Measurements from ENCODE around the gene RHBDD3.

The RHBDD3 gene

GRCh38 chr22:29224121-29224858 is 43.5 kb downstream of the RHBDD3 start:
- Histone ChIP-seq H3K27ac (ENCODE audit: extremely low read depth, low read depth, low read length) (no peak overlapping the region), H3K4me1 (ENCODE audit: control insufficient read depth, insufficient read depth, low read length) (no peaks in the 10 kb centered on the region), H3K36me3 (ENCODE audit: control insufficient read depth in 2 of 2, insufficient read depth in 1 of 2, low read length in 2 of 2) (no peaks in the 10 kb centered on the region), H3K4me3 (ENCODE audit: low read depth, low read length) (no peak overlapping the region), H3K9me3 (ENCODE audit: control insufficient read depth, insufficient read depth, low read depth, low read length) (no peaks in the 10 kb centered on the region)
- ChIA-PET POLR2A (no interaction called here), CTCF (interaction anchor here (1.8 kb wide), 1 partner anchor 21 kb away, joined by 4 read pairs; no protein-coding TSS in a partner anchor)
- no peak for TF ChIP-seq ZFHX2 (tag by site-specific recombination; conservative IDR thresholded peaks at IDR 0.05)
- TF ChIP-seq GLIS2 (tag by site-specific recombination; IDR thresholded peaks at IDR 0.05), result peak; percentile 17; the same call in 1 of the 2 replicates

GRCh38 chr22:29219881-29220670 is 47.7 kb downstream of the RHBDD3 start:
- no peaks in the 10 kb centered on the region for H3K4me1 ChIP-seq (ENCODE audit: control insufficient read depth, insufficient read depth, low read length)
- H3K4me3 ChIP-seq (ENCODE audit: low read depth, low read length), result no peak overlapping the region
- H3K36me3 ChIP-seq (ENCODE audit: control insufficient read depth in 2 of 2, insufficient read depth in 1 of 2, low read length in 2 of 2), result no peaks in the 10 kb centered on the region
- no peak overlapping the region for H3K27ac ChIP-seq (ENCODE audit: extremely low read depth, low read depth, low read length)
- TF ChIP-seq EGR2 (tag by site-specific recombination; IDR thresholded peaks at IDR 0.05; ENCODE audit: low read depth) (peak; percentile 84; the same call in 1 of the 2 replicates), ZNF19 (tag by site-specific recombination; IDR thresholded peaks at IDR 0.05; ENCODE audit: low read depth) (no peak), ZNF747 (tag by site-specific recombination; IDR thresholded peaks at IDR 0.05) (no peak), ZEB2 (tag by site-specific recombination; IDR thresholded peaks at IDR 0.05) (no peak), ZFHX2 (tag by site-specific recombination; conservative IDR thresholded peaks at IDR 0.05) (peak; percentile 81), PRDM4 (tag by site-specific recombination; IDR thresholded peaks at IDR 0.05) (no peak), ZNF561 (tag by site-specific recombination; IDR thresholded peaks at IDR 0.05; ENCODE audit: borderline replicate concordance) (no peak), ZNF473 (tag by site-specific recombination; IDR thresholded peaks at IDR 0.05) (no peak), ZNF423 (tag by site-specific recombination; IDR thresholded peaks at IDR 0.05) (no peak)
- TF ChIP-seq, protein P1, sequence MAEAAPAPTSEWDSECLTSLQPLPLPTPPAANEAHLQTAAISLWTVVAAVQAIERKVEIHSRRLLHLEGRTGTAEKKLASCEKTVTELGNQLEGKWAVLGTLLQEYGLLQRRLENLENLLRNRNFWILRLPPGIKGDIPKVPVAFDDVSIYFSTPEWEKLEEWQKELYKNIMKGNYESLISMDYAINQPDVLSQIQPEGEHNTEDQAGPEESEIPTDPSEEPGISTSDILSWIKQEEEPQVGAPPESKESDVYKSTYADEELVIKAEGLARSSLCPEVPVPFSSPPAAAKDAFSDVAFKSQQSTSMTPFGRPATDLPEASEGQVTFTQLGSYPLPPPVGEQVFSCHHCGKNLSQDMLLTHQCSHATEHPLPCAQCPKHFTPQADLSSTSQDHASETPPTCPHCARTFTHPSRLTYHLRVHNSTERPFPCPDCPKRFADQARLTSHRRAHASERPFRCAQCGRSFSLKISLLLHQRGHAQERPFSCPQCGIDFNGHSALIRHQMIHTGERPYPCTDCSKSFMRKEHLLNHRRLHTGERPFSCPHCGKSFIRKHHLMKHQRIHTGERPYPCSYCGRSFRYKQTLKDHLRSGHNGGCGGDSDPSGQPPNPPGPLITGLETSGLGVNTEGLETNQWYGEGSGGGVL (tag by site-specific recombination; IDR thresholded peaks at IDR 0.05), result no peak
- TF ChIP-seq, protein P2, sequence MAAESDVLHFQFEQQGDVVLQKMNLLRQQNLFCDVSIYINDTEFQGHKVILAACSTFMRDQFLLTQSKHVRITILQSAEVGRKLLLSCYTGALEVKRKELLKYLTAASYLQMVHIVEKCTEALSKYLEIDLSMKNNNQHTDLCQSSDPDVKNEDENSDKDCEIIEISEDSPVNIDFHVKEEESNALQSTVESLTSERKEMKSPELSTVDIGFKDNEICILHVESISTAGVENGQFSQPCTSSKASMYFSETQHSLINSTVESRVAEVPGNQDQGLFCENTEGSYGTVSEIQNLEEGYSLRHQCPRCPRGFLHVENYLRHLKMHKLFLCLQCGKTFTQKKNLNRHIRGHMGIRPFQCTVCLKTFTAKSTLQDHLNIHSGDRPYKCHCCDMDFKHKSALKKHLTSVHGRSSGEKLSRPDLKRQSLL (tag by site-specific recombination; IDR thresholded peaks at IDR 0.05), result no peak
- TF ChIP-seq, protein P3, sequence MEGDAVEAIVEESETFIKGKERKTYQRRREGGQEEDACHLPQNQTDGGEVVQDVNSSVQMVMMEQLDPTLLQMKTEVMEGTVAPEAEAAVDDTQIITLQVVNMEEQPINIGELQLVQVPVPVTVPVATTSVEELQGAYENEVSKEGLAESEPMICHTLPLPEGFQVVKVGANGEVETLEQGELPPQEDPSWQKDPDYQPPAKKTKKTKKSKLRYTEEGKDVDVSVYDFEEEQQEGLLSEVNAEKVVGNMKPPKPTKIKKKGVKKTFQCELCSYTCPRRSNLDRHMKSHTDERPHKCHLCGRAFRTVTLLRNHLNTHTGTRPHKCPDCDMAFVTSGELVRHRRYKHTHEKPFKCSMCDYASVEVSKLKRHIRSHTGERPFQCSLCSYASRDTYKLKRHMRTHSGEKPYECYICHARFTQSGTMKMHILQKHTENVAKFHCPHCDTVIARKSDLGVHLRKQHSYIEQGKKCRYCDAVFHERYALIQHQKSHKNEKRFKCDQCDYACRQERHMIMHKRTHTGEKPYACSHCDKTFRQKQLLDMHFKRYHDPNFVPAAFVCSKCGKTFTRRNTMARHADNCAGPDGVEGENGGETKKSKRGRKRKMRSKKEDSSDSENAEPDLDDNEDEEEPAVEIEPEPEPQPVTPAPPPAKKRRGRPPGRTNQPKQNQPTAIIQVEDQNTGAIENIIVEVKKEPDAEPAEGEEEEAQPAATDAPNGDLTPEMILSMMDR (tag by site-specific recombination; IDR thresholded peaks at IDR 0.05), result no peak
- TF ChIP-seq, protein P4, sequence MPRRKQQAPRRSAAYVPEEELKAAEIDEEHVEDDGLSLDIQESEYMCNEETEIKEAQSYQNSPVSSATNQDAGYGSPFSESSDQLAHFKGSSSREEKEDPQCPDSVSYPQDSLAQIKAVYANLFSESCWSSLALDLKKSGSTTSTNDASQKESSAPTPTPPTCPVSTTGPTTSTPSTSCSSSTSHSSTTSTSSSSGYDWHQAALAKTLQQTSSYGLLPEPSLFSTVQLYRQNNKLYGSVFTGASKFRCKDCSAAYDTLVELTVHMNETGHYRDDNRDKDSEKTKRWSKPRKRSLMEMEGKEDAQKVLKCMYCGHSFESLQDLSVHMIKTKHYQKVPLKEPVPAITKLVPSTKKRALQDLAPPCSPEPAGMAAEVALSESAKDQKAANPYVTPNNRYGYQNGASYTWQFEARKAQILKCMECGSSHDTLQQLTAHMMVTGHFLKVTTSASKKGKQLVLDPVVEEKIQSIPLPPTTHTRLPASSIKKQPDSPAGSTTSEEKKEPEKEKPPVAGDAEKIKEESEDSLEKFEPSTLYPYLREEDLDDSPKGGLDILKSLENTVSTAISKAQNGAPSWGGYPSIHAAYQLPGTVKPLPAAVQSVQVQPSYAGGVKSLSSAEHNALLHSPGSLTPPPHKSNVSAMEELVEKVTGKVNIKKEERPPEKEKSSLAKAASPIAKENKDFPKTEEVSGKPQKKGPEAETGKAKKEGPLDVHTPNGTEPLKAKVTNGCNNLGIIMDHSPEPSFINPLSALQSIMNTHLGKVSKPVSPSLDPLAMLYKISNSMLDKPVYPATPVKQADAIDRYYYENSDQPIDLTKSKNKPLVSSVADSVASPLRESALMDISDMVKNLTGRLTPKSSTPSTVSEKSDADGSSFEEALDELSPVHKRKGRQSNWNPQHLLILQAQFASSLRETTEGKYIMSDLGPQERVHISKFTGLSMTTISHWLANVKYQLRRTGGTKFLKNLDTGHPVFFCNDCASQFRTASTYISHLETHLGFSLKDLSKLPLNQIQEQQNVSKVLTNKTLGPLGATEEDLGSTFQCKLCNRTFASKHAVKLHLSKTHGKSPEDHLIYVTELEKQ (tag by site-specific recombination; IDR thresholded peaks at IDR 0.05; ENCODE audit: borderline replicate concordance), result no peak
- no peaks in the 10 kb centered on the region for H3K9me3 ChIP-seq (ENCODE audit: control insufficient read depth, insufficient read depth, low read depth, low read length)
- POLR2A ChIA-PET, result interaction anchor here (0.6 kb wide), 1 partner anchor 16 kb away, joined by 3 read pairs; no protein-coding TSS in a partner anchor
- CTCF ChIA-PET, result interaction anchor here (1.1 to 1.8 kb wide), 2 partner anchors 25 to 80 kb away, joined by 4 to 11 read pairs; no protein-coding TSS in a partner anchor

Measured in HEK293 (cell line).